HG03066 (cell line): ENCODE measurements around the gene RASA3.
"Not testable (repeated sequence)": the region's sequence is repeated elsewhere in the genome, so short reads cannot be mapped to it uniquely, and the experiment has no call there.

Experiments
- ATAC-seq: cut with Tn5 transposase; IDR thresholded peaks from one replicate; pipeline ENCODE4 v1.9.1; 2021; ENCODE audit warnings: low read depth; ENCODE audit not compliant: unreplicated experiment

Gene RASA3

GRCh38 chr13:114143806-114144605, 11.6 kb upstream of the RASA3 start:
- ATAC-seq = no peak

DNA sequence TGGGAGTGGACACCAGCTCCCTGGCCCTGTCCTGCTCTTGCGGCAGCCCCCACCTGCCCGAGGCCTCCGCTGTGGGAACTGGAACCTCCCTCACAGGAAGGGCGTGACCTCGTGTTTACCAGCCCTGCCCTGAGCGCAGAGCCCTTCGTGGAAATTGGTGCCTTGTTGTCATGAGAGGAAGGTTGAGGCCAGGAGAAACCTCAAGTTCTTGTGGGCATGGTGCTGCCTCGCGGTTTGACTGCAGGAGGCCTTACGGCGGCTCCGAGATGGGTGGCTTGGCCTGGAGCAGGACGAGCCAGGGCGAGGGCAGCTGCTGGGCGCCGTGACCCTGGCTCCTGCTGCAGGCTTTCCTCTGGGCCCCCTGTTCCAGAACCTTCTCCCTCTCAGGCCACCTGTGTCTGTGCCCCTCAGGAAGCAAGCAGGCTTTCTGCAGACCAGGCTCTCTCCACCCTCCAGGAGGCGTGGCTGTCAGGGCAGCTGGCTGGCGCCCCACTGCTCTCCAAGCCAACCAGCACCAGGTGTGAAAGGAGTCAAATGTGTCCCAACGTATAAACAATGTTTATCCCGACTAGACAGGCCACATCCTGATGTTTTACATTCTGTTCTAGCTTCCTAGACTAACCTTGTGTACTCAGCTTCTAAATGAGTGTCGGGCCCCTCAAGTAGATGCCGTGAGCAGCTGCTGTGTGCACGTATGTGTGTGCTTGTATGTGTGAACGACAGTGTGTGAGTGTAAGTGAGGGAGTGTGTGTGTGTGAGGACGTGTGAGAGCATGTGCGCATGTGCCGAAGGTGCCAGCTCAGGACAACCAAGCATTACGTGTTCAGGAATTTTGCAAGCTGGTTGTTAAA, 10.4 kb upstream of the RASA3 start:
- ATAC-seq = no peak

GRCh38 chr13:114142137-114142550, 9.7 kb upstream of the RASA3 start:
- ATAC-seq = no peak

GRCh38 chr13:114141261-114141996, 9.0 kb upstream of the RASA3 start:
- ATAC-seq = no peak

DNA sequence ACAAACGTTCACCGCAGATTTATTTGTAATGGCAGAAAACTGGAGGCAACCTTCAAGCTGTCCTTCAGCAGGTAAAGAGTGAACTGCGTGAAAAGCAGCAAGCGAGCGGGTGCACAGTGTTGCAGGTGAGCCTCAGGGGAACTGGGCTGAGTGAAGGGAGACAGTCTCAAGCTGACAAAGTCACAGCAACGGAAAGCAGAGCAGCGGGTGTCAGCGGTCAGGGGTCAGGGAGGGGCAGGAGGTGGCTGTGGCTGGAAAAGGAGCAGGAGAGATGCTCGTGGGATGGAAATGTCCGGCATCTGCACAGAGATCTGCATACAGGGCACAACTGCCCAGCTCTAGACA, 8.5 kb upstream of the RASA3 start:
- ATAC-seq = no peak

GRCh38 chr13:114140131-114140905, 7.9 kb upstream of the RASA3 start:
- no peak for ATAC-seq

GRCh38 chr13:114136576-114136975, 4.2 kb upstream of the RASA3 start:
- no peak for ATAC-seq

DNA sequence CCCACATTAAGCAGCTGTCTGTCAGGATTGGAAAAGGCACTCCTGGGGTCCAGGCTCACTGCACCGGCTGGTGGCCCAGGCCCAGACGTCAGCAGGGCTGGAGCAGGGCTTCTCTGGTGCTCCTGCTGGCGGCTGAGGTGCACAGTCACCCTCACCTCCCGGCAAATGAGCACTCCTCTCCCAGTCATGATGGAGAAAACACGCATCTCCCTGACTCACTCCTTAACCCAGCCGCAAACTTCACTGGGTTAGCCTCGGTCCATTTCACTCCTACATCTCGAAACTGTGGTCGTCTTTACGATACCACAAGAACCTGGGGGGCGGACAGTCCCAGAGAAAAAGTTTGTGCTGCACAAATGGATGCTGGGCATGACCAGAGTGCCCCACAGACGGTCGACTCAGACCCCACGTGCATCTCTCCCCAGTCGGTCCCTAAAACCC, 3.3 kb upstream of the RASA3 start:
- ATAC-seq = no peak

DNA sequence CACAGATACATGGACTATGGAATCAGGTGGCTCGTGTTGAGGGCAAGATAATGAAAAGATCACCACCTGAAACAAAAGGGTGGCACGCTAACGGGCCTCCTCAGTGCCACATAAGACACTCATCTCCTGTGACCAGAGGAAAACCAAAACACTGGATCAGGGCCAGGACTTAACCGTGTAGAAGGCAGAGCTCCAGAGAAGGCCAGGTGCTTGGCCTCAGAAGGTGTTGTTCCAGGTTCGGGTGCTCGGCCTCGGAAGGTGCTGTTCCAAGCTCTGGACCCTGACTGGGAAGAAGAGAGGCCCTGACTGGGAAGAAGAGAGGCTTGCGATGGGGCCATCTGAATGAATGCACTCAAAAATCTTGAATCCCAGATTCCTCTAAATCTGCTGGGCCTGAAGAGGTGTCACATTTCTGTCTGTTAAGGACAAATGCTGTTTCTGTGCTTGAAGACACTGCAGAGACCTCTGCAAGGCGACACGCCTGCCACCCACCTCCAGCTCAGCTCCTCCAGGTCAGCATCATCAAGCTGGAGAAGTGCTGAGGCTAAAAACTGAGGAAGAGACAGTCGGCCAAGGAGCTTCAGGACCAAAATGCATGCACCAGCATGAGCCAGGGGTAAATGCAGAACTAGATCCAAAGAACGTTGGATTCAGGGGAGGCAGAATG, 2.7 kb upstream of the RASA3 start:
- ATAC-seq = no peak

GRCh38 chr13:114134111-114134943, 1.9 kb upstream of the RASA3 start:
- ATAC-seq = no peak

DNA sequence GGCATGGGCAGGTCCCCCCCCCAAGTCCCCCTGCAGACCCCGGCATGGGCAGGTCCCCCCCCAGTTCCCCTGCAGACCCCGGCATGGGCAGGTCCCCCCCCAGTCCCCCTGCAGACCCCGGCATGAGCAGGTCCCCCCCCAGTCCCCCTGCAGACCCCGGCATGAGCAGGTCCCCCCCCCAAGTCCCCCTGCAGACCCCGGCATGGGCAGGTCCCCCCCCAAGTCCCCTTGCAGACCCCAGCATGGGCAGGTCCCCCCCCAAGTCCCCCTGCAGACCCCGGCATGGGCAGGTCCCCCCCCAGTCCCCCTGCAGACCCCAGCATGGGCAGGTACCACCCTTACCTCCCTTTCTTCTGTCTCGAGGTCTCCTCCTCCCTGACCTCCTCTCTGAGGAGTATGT, 1.1 kb upstream of the RASA3 start:
- not testable (repeated sequence) for ATAC-seq

DNA sequence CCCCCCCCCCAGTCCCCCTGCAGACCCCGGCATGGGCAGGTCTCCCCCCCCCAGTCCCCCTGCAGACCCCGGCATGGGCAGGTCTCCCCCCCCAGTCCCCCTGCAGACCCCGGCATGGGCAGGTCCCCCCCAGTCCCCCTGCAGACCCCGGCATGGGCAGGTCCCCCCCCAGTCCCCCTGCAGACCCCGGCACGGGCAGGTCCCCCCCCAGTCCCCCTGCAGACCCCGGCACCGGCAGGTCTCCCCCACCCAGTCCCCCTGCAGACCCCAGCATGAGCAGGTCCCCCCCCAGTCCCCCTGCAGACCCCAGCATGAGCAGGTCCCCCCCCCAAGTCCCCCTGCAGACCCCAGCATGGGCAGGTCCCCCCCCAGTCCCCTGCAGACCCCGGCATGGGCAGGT, 703 bp upstream of the RASA3 start:
- ATAC-seq = not testable (repeated sequence)

GRCh38 chr13:114131583-114132418, 622 bp downstream of the RASA3 start:
- ATAC-seq = no peak

- peak; percentile 29 for ATAC-seq
Measured at GRCh38 chr13:114130837-114131582, 1.4 kb downstream of the RASA3 start.

- ATAC-seq = no peak
Measured at GRCh38 chr13:114130131-114130836, 2.1 kb downstream of the RASA3 start.

DNA sequence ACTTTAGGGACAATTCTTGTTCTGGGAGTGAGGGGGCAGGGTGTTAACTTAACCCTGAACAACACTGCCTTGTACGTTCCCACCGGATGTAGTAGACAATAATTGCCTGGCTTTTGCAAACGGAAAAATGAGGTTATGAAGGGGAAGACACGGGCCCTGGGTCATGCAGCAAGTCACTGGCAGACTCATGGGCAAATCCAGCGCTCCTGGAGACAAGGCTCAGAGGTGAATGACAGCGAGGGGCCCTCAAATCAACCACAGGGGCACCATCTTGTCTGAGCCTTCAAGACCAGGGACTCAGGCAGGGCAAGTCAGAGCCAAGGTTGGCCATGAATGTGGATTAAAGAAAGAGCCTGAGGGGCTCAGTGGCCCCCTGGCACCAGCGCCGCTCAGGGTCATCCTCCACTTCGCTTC, 2.8 kb downstream of the RASA3 start:
- ATAC-seq = no peak
